ENCODE data around the gene HLA-G.

HLA-G gene

GRCh38 chr6:29815118-29815750, 12.4 kb upstream of the HLA-G start:
- TF ChIP-seq CTCF (IDR thresholded peaks at IDR 0.05) = no peak
- H3K27ac ChIP-seq = no peak overlapping the region

GRCh38 chr6:29816030-29816429, 11.6 kb upstream of the HLA-G start:
- no peak overlapping the region for H3K4me3 ChIP-seq (ENCODE audit: low read depth, low read length)
- H2AFZ ChIP-seq = no peak overlapping the region
- H3K9ac ChIP-seq = no peak overlapping the region
- no peaks in the 10 kb centered on the region for H3K4me1 ChIP-seq
- H3K27ac ChIP-seq = no peak overlapping the region
- no peak overlapping the region for H3K4me2 ChIP-seq (ENCODE audit: low read length)
- H3K36me3 ChIP-seq (ENCODE audit: control insufficient read depth, insufficient read depth, low read length) = no peaks in the 10 kb centered on the region
- H3K79me2 ChIP-seq = no peaks in the 10 kb centered on the region
- TF ChIP-seq CTCF (IDR thresholded peaks at IDR 0.05) = no peak
- H3K27me3 ChIP-seq (ENCODE audit: control insufficient read depth, insufficient read depth, low read length) = no peaks in the 10 kb centered on the region
- no peaks in the 10 kb centered on the region for H3K9me3 ChIP-seq (ENCODE audit: control insufficient read depth, low read length)

More at GRCh38 chr6:29815118-29815750, 12.4 kb upstream of the HLA-G start:
- no peaks in the 10 kb centered on the region for H3K4me1 ChIP-seq
- no peak overlapping the region for H3K4me2 ChIP-seq (ENCODE audit: low read length)
- H3K36me3 ChIP-seq (ENCODE audit: control insufficient read depth, insufficient read depth, low read length) = no peaks in the 10 kb centered on the region
- no peaks in the 10 kb centered on the region for H3K9me3 ChIP-seq (ENCODE audit: control insufficient read depth, low read length)
- no peak overlapping the region for H3K4me3 ChIP-seq (ENCODE audit: low read depth, low read length)
- H2AFZ ChIP-seq = no peak overlapping the region
- H3K27me3 ChIP-seq (ENCODE audit: control insufficient read depth, insufficient read depth, low read length) = no peaks in the 10 kb centered on the region
- no peaks in the 10 kb centered on the region for H3K79me2 ChIP-seq
- H3K9ac ChIP-seq = no peak overlapping the region

GRCh38 chr6:29818892-29819291, 8.7 kb upstream of the HLA-G start:
- Histone ChIP-seq H3K36me3 (ENCODE audit: control insufficient read depth, insufficient read depth, low read length) (no peaks in the 10 kb centered on the region), H3K4me2 (ENCODE audit: low read length) (no peak overlapping the region), H3K9ac (no peak overlapping the region), H3K4me3 (ENCODE audit: low read depth, low read length) (no peak overlapping the region), H2AFZ (no peak overlapping the region), H3K79me2 (no peaks in the 10 kb centered on the region), H3K27me3 (ENCODE audit: control insufficient read depth, insufficient read depth, low read length) (no peaks in the 10 kb centered on the region), H3K9me3 (ENCODE audit: control insufficient read depth, low read length) (no peaks in the 10 kb centered on the region), H3K4me1 (no peaks in the 10 kb centered on the region), H3K27ac (no peak overlapping the region)
- TF ChIP-seq CTCF (IDR thresholded peaks at IDR 0.05) = no peak

- Histone ChIP-seq H2AFZ (no peak overlapping the region), H3K9me3 (ENCODE audit: control insufficient read depth, low read length) (no peaks in the 10 kb centered on the region), H3K9ac (no peak overlapping the region), H3K79me2 (no peaks in the 10 kb centered on the region), H3K27ac (no peak overlapping the region), H3K36me3 (ENCODE audit: control insufficient read depth, insufficient read depth, low read length) (no peaks in the 10 kb centered on the region), H3K27me3 (ENCODE audit: control insufficient read depth, insufficient read depth, low read length) (no peaks in the 10 kb centered on the region), H3K4me3 (ENCODE audit: low read depth, low read length) (no peak overlapping the region), H3K4me1 (no peaks in the 10 kb centered on the region), H3K4me2 (ENCODE audit: low read length) (no peak overlapping the region)
- no peak for TF ChIP-seq CTCF (IDR thresholded peaks at IDR 0.05)
Measured at GRCh38 chr6:29824144-29824543, 3.5 kb upstream of the HLA-G start.

- no peak for TF ChIP-seq CTCF (IDR thresholded peaks at IDR 0.05)
- H3K27ac ChIP-seq = no peak overlapping the region
- no peaks in the 10 kb centered on the region for H3K4me1 ChIP-seq
- no peaks in the 10 kb centered on the region for H3K79me2 ChIP-seq
- H3K4me2 ChIP-seq (ENCODE audit: low read length) = no peak overlapping the region
- no peaks in the 10 kb centered on the region for H3K9me3 ChIP-seq (ENCODE audit: control insufficient read depth, low read length)
- no peak overlapping the region for H2AFZ ChIP-seq
- H3K4me3 ChIP-seq (ENCODE audit: low read depth, low read length) = no peak overlapping the region
- H3K36me3 ChIP-seq (ENCODE audit: control insufficient read depth, insufficient read depth, low read length) = no peaks in the 10 kb centered on the region
- no peaks in the 10 kb centered on the region for H3K27me3 ChIP-seq (ENCODE audit: control insufficient read depth, insufficient read depth, low read length)
- H3K9ac ChIP-seq = no peak overlapping the region
Measured at GRCh38 chr6:29825848-29826247, 1.8 kb upstream of the HLA-G start.

Data from parathyroid adenoma (tissue), 2 donors.